Brain microvascular endothelial cell (primary cell): ENCODE data around the gene TBC1D2.

Source experiments
- DNase-seq: peaks from one replicate; pipeline ENCODE4 v3.0.0-alpha.2; 2020
- H3K27ac ChIP-seq: fragments of 250-450 bp; sonication (Bioruptor Pico); 2 replicates; pipeline ENCODE4 v1.5.1; 2020; ENCODE audit warnings: mild to moderate bottlenecking, moderate library complexity
- H3K27me3 ChIP-seq: fragments of 250-450 bp; sonication (Bioruptor Pico); replicated peaks from 2 replicates; pipeline ENCODE4 v1.5.1; 2020; ENCODE audit warnings: mild to moderate bottlenecking
- H3K36me3 ChIP-seq: fragments of 250-450 bp; sonication (Bioruptor Pico); replicated peaks from 2 replicates; pipeline ENCODE4 v1.5.1; 2020; ENCODE audit warnings: mild to moderate bottlenecking
- H3K4me3 ChIP-seq: 2 replicates; pipeline ENCODE4 v1.5.1; 2011; ENCODE audit warnings: low read depth, mild to moderate bottlenecking, control low read depth, low read length, moderate library complexity
- CTCF ChIP-seq: IDR thresholded peaks from 2 replicates; pipeline ENCODE4 v1.5.1; 2011; ENCODE audit warnings: low read depth, mild to moderate bottlenecking, moderate library complexity, low read length, control low read depth, inconsistent platforms; ENCODE audit errors: missing control alignments
- in situ Hi-C: cut with HindIII; loops from 2 replicates; pipeline ENCODE4 v1.10.0; 2017; ENCODE audit warnings: low sequenced_read_pairs, low pct_ligation_motif_present

The TBC1D2 gene

GRCh38 chr9:98264516-98264915 lies 9.1 kb upstream of the TBC1D2 start:
- no peaks in the 10 kb centered on the region for H3K36me3 ChIP-seq
- DNase-seq, result no peak
- H3K4me3 ChIP-seq, result no peak overlapping the region
- H3K27me3 ChIP-seq, result no peaks in the 10 kb centered on the region
- in situ Hi-C loops, result no loop called here
- H3K27ac ChIP-seq, result no peak overlapping the region
- TF ChIP-seq CTCF, result no peak

GRCh38 chr9:98263482-98264357 lies 8.3 kb upstream of the TBC1D2 start:
- Histone ChIP-seq H3K4me3 (no peak overlapping the region), H3K27ac (no peak overlapping the region), H3K27me3 (no peaks in the 10 kb centered on the region), H3K36me3 (no peaks in the 10 kb centered on the region)
- TF ChIP-seq CTCF, result peak; percentile 99
- DNase-seq, result peak; percentile 79
- in situ Hi-C loops, result no loop called here

GRCh38 chr9:98263080-98263479 lies 7.6 kb upstream of the TBC1D2 start:
- H3K4me3 ChIP-seq, result no peak overlapping the region
- no peak overlapping the region for H3K27ac ChIP-seq
- in situ Hi-C loops, result no loop called here
- H3K36me3 ChIP-seq, result no peaks in the 10 kb centered on the region
- DNase-seq, result no peak
- TF ChIP-seq CTCF, result no peak
- H3K27me3 ChIP-seq, result no peaks in the 10 kb centered on the region

GRCh38 chr9:98262056-98262455 lies 6.6 kb upstream of the TBC1D2 start:
- Histone ChIP-seq H3K27me3 (no peaks in the 10 kb centered on the region), H3K27ac (no peak overlapping the region), H3K4me3 (no peak overlapping the region), H3K36me3 (no peaks in the 10 kb centered on the region)
- no peak for TF ChIP-seq CTCF
- in situ Hi-C loops, result no loop called here
- DNase-seq, result no peak

GRCh38 chr9:98260635-98261034 lies 5.2 kb upstream of the TBC1D2 start:
- H3K36me3 ChIP-seq, result no peaks in the 10 kb centered on the region

More at GRCh38 chr9:98260635-98261034, 5.2 kb upstream of the TBC1D2 start:
- H3K27ac ChIP-seq, result no peak overlapping the region
- in situ Hi-C loops, result no loop called here
- no peak overlapping the region for H3K4me3 ChIP-seq
- H3K27me3 ChIP-seq, result no peaks in the 10 kb centered on the region
- no peak for TF ChIP-seq CTCF
- no peak for DNase-seq
